HEK293 (cell line): Measurements from ENCODE around the gene CYP2S1.

Source experiments
- HOXC10 ChIP-seq: sonication (generic); formaldehyde crosslinking; IDR thresholded peaks from 2 replicates; pipeline ENCODE4 v1.8.1; 2023; ENCODE audit warnings: mild to moderate bottlenecking, missing genetic modification reagents
- OSR2 ChIP-seq: fragments of 450-650 bp; formaldehyde crosslinking; IDR thresholded peaks from 2 replicates; pipeline ENCODE4 v1.5.1; 2016; ENCODE audit warnings: missing biosample characterization, missing genetic modification characterization
- REPIN1 ChIP-seq: fragments of 450-650 bp; formaldehyde crosslinking; IDR thresholded peaks from 2 replicates; pipeline ENCODE4 v1.5.1; 2017; ENCODE audit warnings: missing biosample characterization, missing genetic modification characterization, low read depth
- REST ChIP-seq: fragments of 450-650 bp; formaldehyde crosslinking; IDR thresholded peaks from 2 replicates; pipeline ENCODE4 v1.5.1; 2016; ENCODE audit warnings: missing biosample characterization, missing genetic modification characterization
- YY1 ChIP-seq: fragments of 450-650 bp; formaldehyde crosslinking; IDR thresholded peaks from 2 replicates; pipeline ENCODE4 v1.5.1; 2018; ENCODE audit warnings: missing biosample characterization, missing genetic modification characterization
- ZBTB17 ChIP-seq: fragments of 450-650 bp; formaldehyde crosslinking; IDR thresholded peaks from 2 replicates; pipeline ENCODE4 v1.5.1; 2016; ENCODE audit warnings: missing biosample characterization, missing genetic modification characterization
- ZNF274 ChIP-seq, 2 experiments: fragments of 200-500 bp in 1 of 2; fragments of 450-650 bp in 1 of 2; sonication (Bioruptor generic) in 1 of 2; formaldehyde crosslinking in 1 of 2; IDR thresholded peaks; 2 replicates each; pipeline versions ENCODE4 v1.5.1 to v1.6.1; 2014 to 2016; ENCODE audit warnings: borderline replicate concordance in 1 of 2, inconsistent platforms in 1 of 2, low read length in 1 of 2, missing biosample characterization in 1 of 2, missing genetic modification characterization in 1 of 2
- ZNF394 ChIP-seq: fragments of 450-650 bp; formaldehyde crosslinking; IDR thresholded peaks from 2 replicates; pipeline ENCODE4 v1.5.1; 2016; ENCODE audit warnings: missing biosample characterization, missing genetic modification characterization, mild to moderate bottlenecking, moderate library complexity, borderline replicate concordance
- ZNF701 ChIP-seq: fragments of 450-650 bp; formaldehyde crosslinking; IDR thresholded peaks from 2 replicates; pipeline ENCODE4 v1.5.1; 2016; ENCODE audit warnings: missing biosample characterization, missing genetic modification characterization
- ZNF785 ChIP-seq: fragments of 450-650 bp; formaldehyde crosslinking; IDR thresholded peaks from 2 replicates; pipeline ENCODE4 v1.5.1; 2016; ENCODE audit warnings: missing biosample characterization, missing genetic modification characterization
- TF ChIP-seq, protein P1 (sequence below): fragments of 450-650 bp; formaldehyde crosslinking; IDR thresholded peaks from 2 replicates; pipeline ENCODE4 v1.5.1; 2016; ENCODE audit warnings: missing biosample characterization, missing genetic modification characterization
- TF ChIP-seq, protein P2 (sequence below): fragments of 450-650 bp; formaldehyde crosslinking; conservative IDR thresholded peaks from 2 replicates; pipeline ENCODE4 v1.5.1; 2016; ENCODE audit warnings: low read depth, missing biosample characterization, missing genetic modification characterization
- TF ChIP-seq, protein P3 (sequence below): fragments of 450-650 bp; formaldehyde crosslinking; IDR thresholded peaks from 2 replicates; pipeline ENCODE4 v1.5.1; 2016; ENCODE audit warnings: missing biosample characterization, missing genetic modification characterization, borderline replicate concordance
- TF ChIP-seq, protein P4 (sequence below): fragments of 450-650 bp; formaldehyde crosslinking; IDR thresholded peaks from 2 replicates; pipeline ENCODE4 v1.5.1; 2016; ENCODE audit warnings: missing biosample characterization, missing genetic modification characterization, low read depth

- TF ChIP-seq HOXC10 (CRISPR knock-in tag), result no peak
- TF ChIP-seq, protein P1, sequence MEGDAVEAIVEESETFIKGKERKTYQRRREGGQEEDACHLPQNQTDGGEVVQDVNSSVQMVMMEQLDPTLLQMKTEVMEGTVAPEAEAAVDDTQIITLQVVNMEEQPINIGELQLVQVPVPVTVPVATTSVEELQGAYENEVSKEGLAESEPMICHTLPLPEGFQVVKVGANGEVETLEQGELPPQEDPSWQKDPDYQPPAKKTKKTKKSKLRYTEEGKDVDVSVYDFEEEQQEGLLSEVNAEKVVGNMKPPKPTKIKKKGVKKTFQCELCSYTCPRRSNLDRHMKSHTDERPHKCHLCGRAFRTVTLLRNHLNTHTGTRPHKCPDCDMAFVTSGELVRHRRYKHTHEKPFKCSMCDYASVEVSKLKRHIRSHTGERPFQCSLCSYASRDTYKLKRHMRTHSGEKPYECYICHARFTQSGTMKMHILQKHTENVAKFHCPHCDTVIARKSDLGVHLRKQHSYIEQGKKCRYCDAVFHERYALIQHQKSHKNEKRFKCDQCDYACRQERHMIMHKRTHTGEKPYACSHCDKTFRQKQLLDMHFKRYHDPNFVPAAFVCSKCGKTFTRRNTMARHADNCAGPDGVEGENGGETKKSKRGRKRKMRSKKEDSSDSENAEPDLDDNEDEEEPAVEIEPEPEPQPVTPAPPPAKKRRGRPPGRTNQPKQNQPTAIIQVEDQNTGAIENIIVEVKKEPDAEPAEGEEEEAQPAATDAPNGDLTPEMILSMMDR, result no peak
- no peak for TF ChIP-seq ZNF394 (tag by site-specific recombination)
- no peak for TF ChIP-seq ZBTB17
- TF ChIP-seq YY1 (tag by site-specific recombination), result no peak
- no peak for TF ChIP-seq ZNF701
- TF ChIP-seq OSR2 (tag by site-specific recombination), result no peak
- TF ChIP-seq, protein P2, sequence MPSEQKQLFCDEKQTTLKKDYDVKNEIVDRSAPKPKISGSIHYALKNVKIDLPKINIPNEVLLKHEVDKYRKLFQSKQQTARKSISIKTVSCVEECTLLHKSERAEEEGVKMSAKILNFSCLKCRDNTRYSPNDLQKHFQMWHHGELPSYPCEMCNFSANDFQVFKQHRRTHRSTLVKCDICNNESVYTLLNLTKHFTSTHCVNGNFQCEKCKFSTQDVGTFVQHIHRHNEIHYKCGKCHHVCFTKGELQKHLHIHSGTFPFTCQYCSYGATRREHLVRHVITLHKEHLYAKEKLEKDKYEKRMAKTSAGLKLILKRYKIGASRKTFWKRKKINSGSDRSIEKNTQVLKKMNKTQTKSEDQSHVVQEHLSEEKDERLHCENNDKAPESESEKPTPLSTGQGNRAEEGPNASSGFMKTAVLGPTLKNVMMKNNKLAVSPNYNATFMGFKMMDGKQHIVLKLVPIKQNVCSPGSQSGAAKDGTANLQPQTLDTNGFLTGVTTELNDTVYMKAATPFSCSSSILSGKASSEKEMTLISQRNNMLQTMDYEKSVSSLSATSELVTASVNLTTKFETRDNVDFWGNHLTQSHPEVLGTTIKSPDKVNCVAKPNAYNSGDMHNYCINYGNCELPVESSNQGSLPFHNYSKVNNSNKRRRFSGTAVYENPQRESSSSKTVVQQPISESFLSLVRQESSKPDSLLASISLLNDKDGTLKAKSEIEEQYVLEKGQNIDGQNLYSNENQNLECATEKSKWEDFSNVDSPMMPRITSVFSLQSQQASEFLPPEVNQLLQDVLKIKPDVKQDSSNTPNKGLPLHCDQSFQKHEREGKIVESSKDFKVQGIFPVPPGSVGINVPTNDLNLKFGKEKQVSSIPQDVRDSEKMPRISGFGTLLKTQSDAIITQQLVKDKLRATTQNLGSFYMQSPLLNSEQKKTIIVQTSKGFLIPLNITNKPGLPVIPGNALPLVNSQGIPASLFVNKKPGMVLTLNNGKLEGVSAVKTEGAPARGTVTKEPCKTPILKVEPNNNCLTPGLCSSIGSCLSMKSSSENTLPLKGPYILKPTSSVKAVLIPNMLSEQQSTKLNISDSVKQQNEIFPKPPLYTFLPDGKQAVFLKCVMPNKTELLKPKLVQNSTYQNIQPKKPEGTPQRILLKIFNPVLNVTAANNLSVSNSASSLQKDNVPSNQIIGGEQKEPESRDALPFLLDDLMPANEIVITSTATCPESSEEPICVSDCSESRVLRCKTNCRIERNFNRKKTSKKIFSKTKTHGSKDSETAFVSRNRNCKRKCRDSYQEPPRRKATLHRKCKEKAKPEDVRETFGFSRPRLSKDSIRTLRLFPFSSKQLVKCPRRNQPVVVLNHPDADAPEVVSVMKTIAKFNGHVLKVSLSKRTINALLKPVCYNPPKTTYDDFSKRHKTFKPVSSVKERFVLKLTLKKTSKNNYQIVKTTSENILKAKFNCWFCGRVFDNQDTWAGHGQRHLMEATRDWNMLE, result no peak
- TF ChIP-seq REPIN1 (tag by site-specific recombination), result no peak
- TF ChIP-seq, protein P3, sequence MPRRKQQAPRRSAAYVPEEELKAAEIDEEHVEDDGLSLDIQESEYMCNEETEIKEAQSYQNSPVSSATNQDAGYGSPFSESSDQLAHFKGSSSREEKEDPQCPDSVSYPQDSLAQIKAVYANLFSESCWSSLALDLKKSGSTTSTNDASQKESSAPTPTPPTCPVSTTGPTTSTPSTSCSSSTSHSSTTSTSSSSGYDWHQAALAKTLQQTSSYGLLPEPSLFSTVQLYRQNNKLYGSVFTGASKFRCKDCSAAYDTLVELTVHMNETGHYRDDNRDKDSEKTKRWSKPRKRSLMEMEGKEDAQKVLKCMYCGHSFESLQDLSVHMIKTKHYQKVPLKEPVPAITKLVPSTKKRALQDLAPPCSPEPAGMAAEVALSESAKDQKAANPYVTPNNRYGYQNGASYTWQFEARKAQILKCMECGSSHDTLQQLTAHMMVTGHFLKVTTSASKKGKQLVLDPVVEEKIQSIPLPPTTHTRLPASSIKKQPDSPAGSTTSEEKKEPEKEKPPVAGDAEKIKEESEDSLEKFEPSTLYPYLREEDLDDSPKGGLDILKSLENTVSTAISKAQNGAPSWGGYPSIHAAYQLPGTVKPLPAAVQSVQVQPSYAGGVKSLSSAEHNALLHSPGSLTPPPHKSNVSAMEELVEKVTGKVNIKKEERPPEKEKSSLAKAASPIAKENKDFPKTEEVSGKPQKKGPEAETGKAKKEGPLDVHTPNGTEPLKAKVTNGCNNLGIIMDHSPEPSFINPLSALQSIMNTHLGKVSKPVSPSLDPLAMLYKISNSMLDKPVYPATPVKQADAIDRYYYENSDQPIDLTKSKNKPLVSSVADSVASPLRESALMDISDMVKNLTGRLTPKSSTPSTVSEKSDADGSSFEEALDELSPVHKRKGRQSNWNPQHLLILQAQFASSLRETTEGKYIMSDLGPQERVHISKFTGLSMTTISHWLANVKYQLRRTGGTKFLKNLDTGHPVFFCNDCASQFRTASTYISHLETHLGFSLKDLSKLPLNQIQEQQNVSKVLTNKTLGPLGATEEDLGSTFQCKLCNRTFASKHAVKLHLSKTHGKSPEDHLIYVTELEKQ (tag by site-specific recombination), result no peak
- TF ChIP-seq ZNF274 (IDR thresholded peaks at IDR 0.05; ENCODE audit: low read length), result no peak
- TF ChIP-seq ZNF274 (tag by site-specific recombination; IDR thresholded peaks at IDR 0.05; ENCODE audit: borderline replicate concordance), result no peak
- TF ChIP-seq REST (tag by site-specific recombination), result no peak
- TF ChIP-seq ZNF785 (tag by site-specific recombination), result no peak
- TF ChIP-seq, protein P4, sequence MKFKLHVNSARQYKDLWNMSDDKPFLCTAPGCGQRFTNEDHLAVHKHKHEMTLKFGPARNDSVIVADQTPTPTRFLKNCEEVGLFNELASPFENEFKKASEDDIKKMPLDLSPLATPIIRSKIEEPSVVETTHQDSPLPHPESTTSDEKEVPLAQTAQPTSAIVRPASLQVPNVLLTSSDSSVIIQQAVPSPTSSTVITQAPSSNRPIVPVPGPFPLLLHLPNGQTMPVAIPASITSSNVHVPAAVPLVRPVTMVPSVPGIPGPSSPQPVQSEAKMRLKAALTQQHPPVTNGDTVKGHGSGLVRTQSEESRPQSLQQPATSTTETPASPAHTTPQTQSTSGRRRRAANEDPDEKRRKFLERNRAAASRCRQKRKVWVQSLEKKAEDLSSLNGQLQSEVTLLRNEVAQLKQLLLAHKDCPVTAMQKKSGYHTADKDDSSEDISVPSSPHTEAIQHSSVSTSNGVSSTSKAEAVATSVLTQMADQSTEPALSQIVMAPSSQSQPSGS, result no peak
Measured at GRCh38 chr19:41253660-41254059, 60.6 kb downstream of the CYP2S1 start.
